IMR-90 (cell line): ENCODE measurements around the gene ORMDL3. TPM values are rescaled to one million over a fixed set of nuclear protein-coding genes. Genes with fewer than 3 reads are reported as not detected.

ENCODE experiments used
- ATAC-seq: fragments of 200-7000 bp; cut with Tn5 transposase; 2 replicates; pipeline ENCODE4 v1.9.1; 2020; ENCODE audit warnings: low read depth, mild to moderate bottlenecking, moderate library complexity
- BruUV-seq: library from RNA; stranded (reverse); fragments of 400-500 nt; replicated peaks from 2 replicates; lab custom pipeline; 2021; lab: Mats Ljungman, UMichigan
- CTCF ChIA-PET: fragments of 300-600 bp; formaldehyde crosslinking; extraction: SDS; loops from one replicate; lab custom pipeline; 2021; ENCODE audit warnings: antibody characterized with exemption; lab: Yijun Ruan, JAX
- POLR2A ChIA-PET: fragments of 300-600 bp; sonication (Branson Sonifier 250); formaldehyde crosslinking; loops from one replicate; lab custom pipeline; 2022; ENCODE audit warnings: antibody characterized with exemption; ENCODE audit not compliant: unreplicated experiment; lab: Charles Lee
- DNase-seq: peaks from one replicate; pipeline ENCODE4 v3.0.0; 2013
- H2AFZ ChIP-seq: replicated peaks from 2 replicates; pipeline ENCODE3; 2013; ENCODE audit warnings: low read length, mild to moderate bottlenecking; ENCODE audit not compliant: poor library complexity
- H2AK5ac ChIP-seq: 2 replicates; pipeline ENCODE4 v1.6.1; 2013; ENCODE audit warnings: low read depth, low read length, inconsistent platforms
- H2AK9ac ChIP-seq: replicated peaks from 2 replicates; pipeline ENCODE3; 2013; ENCODE audit warnings: mild to moderate bottlenecking, low read depth, low read length, moderate library complexity; ENCODE audit not compliant: poor library complexity
- H2BK120ac ChIP-seq: 2 replicates; pipeline ENCODE4 v1.6.1; 2013; ENCODE audit warnings: low read depth, low read length, inconsistent platforms
- H2BK15ac ChIP-seq: 3 replicates; pipeline ENCODE4 v1.6.1; 2013; ENCODE audit warnings: low read depth, low read length, inconsistent platforms
- H2BK20ac ChIP-seq: 2 replicates; pipeline ENCODE4 v1.6.1; 2013; ENCODE audit warnings: low read depth, mild to moderate bottlenecking, inconsistent platforms, low read length, moderate library complexity
- H2BK5ac ChIP-seq: 2 replicates; pipeline ENCODE4 v1.6.1; 2013; ENCODE audit warnings: mild to moderate bottlenecking, low read depth, low read length, inconsistent platforms; ENCODE audit not compliant: poor library complexity, severe bottlenecking
- H3K14ac ChIP-seq: replicated peaks from 2 replicates; pipeline ENCODE4 v1.6.1; 2013; ENCODE audit warnings: low read depth, low read length, inconsistent platforms
- H3K18ac ChIP-seq: 2 replicates; pipeline ENCODE4 v1.6.1; 2013; ENCODE audit warnings: low read depth, low read length, control low read depth
- H3K23ac ChIP-seq: 2 replicates; pipeline ENCODE4 v1.6.1; 2013; ENCODE audit warnings: low read depth, low read length, inconsistent platforms
- H3K27ac ChIP-seq: 2 replicates; pipeline ENCODE4 v1.5.1; 2013; ENCODE audit warnings: mild to moderate bottlenecking, control low read depth, low read length; ENCODE audit not compliant: insufficient read depth
- H3K27me3 ChIP-seq: 2 replicates; pipeline ENCODE4 v1.6.1; 2013; ENCODE audit warnings: low read length; ENCODE audit not compliant: control insufficient read depth, insufficient read depth
- H3K36me3 ChIP-seq: 2 replicates; pipeline ENCODE4 v1.6.1; 2013; ENCODE audit warnings: low read length, mixed read lengths; ENCODE audit not compliant: control insufficient read depth, insufficient read depth
- H3K4ac ChIP-seq: 2 replicates; pipeline ENCODE4 v1.6.1; 2013; ENCODE audit warnings: low read depth, low read length, inconsistent platforms
- H3K4me1 ChIP-seq: 2 replicates; pipeline ENCODE4 v1.6.1; 2013; ENCODE audit warnings: low read length, mixed read lengths; ENCODE audit not compliant: control insufficient read depth, insufficient read depth
- H3K4me2 ChIP-seq: 2 replicates; pipeline ENCODE4 v1.6.1; 2013; ENCODE audit warnings: low read depth, mild to moderate bottlenecking, control low read depth, low read length, moderate library complexity
- H3K4me3 ChIP-seq: 2 replicates; pipeline ENCODE4 v1.5.1; 2013; ENCODE audit warnings: low read depth, mild to moderate bottlenecking, control low read depth, low read length, moderate library complexity; ENCODE audit not compliant: insufficient read depth
- H3K56ac ChIP-seq: 2 replicates; pipeline ENCODE4 v1.6.1; 2013; ENCODE audit warnings: low read length, inconsistent platforms; ENCODE audit not compliant: insufficient read depth; ENCODE audit errors: extremely low read depth
- H3K79me1 ChIP-seq, 2 experiments: 2 replicates each; pipeline ENCODE4 v1.6.1; 2013; ENCODE audit warnings: low read length in 2 of 2, inconsistent platforms in 1 of 2, low read depth in 1 of 2
- H3K9ac ChIP-seq: 2 replicates; pipeline ENCODE4 v1.6.1; 2013; ENCODE audit warnings: low read depth, low read length, control low read depth
- H3K9me1 ChIP-seq: 2 replicates; pipeline ENCODE4 v1.6.1; 2013; ENCODE audit warnings: low read length, inconsistent platforms; ENCODE audit not compliant: insufficient read depth
- H3K9me3 ChIP-seq: 2 replicates; pipeline ENCODE4 v1.6.1; 2013; ENCODE audit warnings: low read length; ENCODE audit not compliant: control insufficient read depth, insufficient read depth
- H4K20me1 ChIP-seq: 2 replicates; pipeline ENCODE4 v1.6.1; 2013; ENCODE audit warnings: low read length, inconsistent platforms; ENCODE audit not compliant: insufficient read depth
- H4K5ac ChIP-seq: 2 replicates; pipeline ENCODE4 v1.6.1; 2013; ENCODE audit warnings: mild to moderate bottlenecking, low read depth, low read length, control low read depth
- H4K8ac ChIP-seq, 2 experiments: 2 replicates each; pipeline ENCODE4 v1.6.1; 2013; ENCODE audit warnings: low read depth in 2 of 2, low read length in 2 of 2, control low read depth in 1 of 2, inconsistent platforms in 1 of 2
- H4K91ac ChIP-seq: 2 replicates; pipeline ENCODE4 v1.6.1; 2013; ENCODE audit warnings: low read depth, low read length, inconsistent platforms; ENCODE audit not compliant: insufficient read depth
- BHLHE40 ChIP-seq: fragments of 150-350 bp; IDR thresholded peaks from 2 replicates; pipeline ENCODE4 v1.6.1; 2016; ENCODE audit warnings: mild to moderate bottlenecking, low read depth, low read length
- CEBPB ChIP-seq: IDR thresholded peaks from 2 replicates; pipeline ENCODE4 v1.6.1; 2012; ENCODE audit warnings: low read depth, low read length, improper control_type of control experiment
- CHD1 ChIP-seq: IDR thresholded peaks from 2 replicates; pipeline ENCODE4 v1.6.1; 2012; ENCODE audit warnings: low read depth, low read length, improper control_type of control experiment
- FOS ChIP-seq: fragments of 150-350 bp; IDR thresholded peaks from 2 replicates; pipeline ENCODE4 v1.6.1; 2016; ENCODE audit warnings: low read depth, low read length
- NFE2L2 ChIP-seq: fragments of 150-350 bp; IDR thresholded peaks from 2 replicates; pipeline ENCODE4 v1.6.1; 2016; ENCODE audit warnings: low read depth, mild to moderate bottlenecking, low read length
- POLR2A ChIP-seq: IDR thresholded peaks from 2 replicates; pipeline ENCODE4 v1.6.1; 2012; ENCODE audit warnings: mild to moderate bottlenecking, low read depth, low read length
- RAD21 ChIP-seq: IDR thresholded peaks from 2 replicates; pipeline ENCODE4 v1.6.1; 2012; ENCODE audit warnings: low read length, improper control_type of control experiment
- RFX5 ChIP-seq: IDR thresholded peaks from 2 replicates; pipeline ENCODE4 v1.8.0; 2012; ENCODE audit warnings: low read depth, mild to moderate bottlenecking, low read length, moderate library complexity
- SMC3 ChIP-seq: fragments of 150-350 bp; IDR thresholded peaks from 2 replicates; pipeline ENCODE4 v1.6.1; 2016; ENCODE audit warnings: low read depth, mild to moderate bottlenecking, antibody characterized with exemption, low read length, moderate library complexity
- WGBS, 2 experiments: methylation state at CpG; one replicate each; pipeline versions ENCODE4 v1.1.5 to v1.1.7; 2013; ENCODE audit warnings: missing lambda C conversion rate in 2 of 2; ENCODE audit not compliant: insufficient read length in 1 of 2; ENCODE audit errors: extremely low coverage in 2 of 2; 5-methylcytosine and 5-hydroxymethylcytosine counted together
- dilution Hi-C: fragments of 300-500 bp; cut with HindIII; formaldehyde crosslinking; loops from one replicate; pipeline ENCODE4 v1.14.3; 2018; ENCODE audit warnings: low sequenced_read_pairs; ENCODE audit not compliant: unreplicated experiment
- in situ Hi-C: fragments of 300-500 bp; cut with MboI; formaldehyde crosslinking; loops from 3 replicates; pipeline ENCODE4 v1.14.3; 2019; ENCODE audit warnings: low sequenced_read_pairs, inconsistent platforms, mixed read lengths
- intact Hi-C: fragments of 100-400 bp; cut with micrococcal nuclease; formaldehyde crosslinking; loops from 2 replicates; pipeline ENCODE4 v1.10.0; 2022
- polyA plus RNA-seq, 3 experiments: library from polyadenylated mRNA; depleted of rRNA; stranded (reverse); fragments of >200 nt; gene quantifications; 2 replicates each; pipeline ENCODE4 v1.2.3, GENCODE V29; 2012; ENCODE audit warnings: low replicate concordance in 1 of 3
- total RNA-seq: library from RNA; depleted of rRNA; stranded (reverse); fragments of >200 nt; gene quantifications from 2 replicates; pipeline ENCODE4 v1.2.3, GENCODE V29; 2012
- TF ChIP-seq, protein P1 (sequence below): fragments of 150-350 bp; IDR thresholded peaks from 2 replicates; pipeline ENCODE4 v1.6.1; 2017; ENCODE audit warnings: mild to moderate bottlenecking, antibody characterized with exemption, low read length, low read depth
- TF ChIP-seq, protein P2 (sequence below): conservative IDR thresholded peaks from 2 replicates; pipeline ENCODE4 v1.5.1; 2012; ENCODE audit warnings: mild to moderate bottlenecking, low read depth, low read length, improper control_type of control experiment

The ORMDL3 gene
- total and polyA plus RNA-seq, 2 of the 4 experiments (the other 2 are of a cell fraction), result 45.7 to 78.6 TPM

DNA sequence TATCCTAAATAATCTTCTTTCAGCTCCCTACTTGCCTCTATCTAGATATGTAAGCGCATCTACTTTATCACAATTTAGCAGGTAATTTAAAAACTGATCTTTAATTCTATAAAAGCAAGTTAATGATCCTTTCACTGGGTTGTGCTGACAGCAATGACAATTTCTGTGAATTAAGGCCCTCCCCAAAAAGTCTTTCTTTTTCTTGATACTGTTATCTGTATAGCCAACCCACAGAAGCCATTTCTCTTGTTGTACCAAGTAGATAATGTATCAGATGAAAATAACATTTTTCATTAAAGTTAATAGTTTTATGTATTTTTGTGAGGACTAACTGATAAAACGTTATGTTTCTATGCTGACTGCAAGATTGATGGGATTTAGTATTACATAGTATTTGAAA is 55.6 kb downstream of the ORMDL3 start:
- Histone ChIP-seq H4K91ac (no peak overlapping the region), H2BK20ac (no peak overlapping the region), H4K20me1 (no peaks in the 10 kb centered on the region), H3K14ac (no peak overlapping the region), H4K8ac (no peak overlapping the region), H4K5ac (no peak overlapping the region), H3K9me3 (peaks cover 18% of the 10 kb centered on the region), H2BK120ac (no peak overlapping the region), H3K23ac (no peak overlapping the region), H3K4me3 (no peak overlapping the region), H3K27me3 (peaks cover 35% of the 10 kb centered on the region), H3K4me1 (no peaks in the 10 kb centered on the region), H3K4me2 (no peak overlapping the region), H3K9me1 (no peaks in the 10 kb centered on the region), H2AK5ac (no peak overlapping the region), H3K79me1 (no peaks in the 10 kb centered on the region), H2AFZ (no peak overlapping the region), H2BK15ac (no peak overlapping the region), H3K9ac (no peak overlapping the region), H2BK5ac (no peak overlapping the region), H3K36me3 (no peaks in the 10 kb centered on the region), H3K56ac (no peak overlapping the region), H3K27ac (no peak overlapping the region), H3K4ac (no peak overlapping the region), H2AK9ac (no peak overlapping the region), H3K18ac (no peak overlapping the region)
- TF ChIP-seq CHD1 (no peak), SMC3 (no peak), RAD21 (no peak), CEBPB (no peak), FOS (no peak), NFE2L2 (no peak), RFX5 (no peak), BHLHE40 (no peak), POLR2A (no peak)
- TF ChIP-seq, protein P1, sequence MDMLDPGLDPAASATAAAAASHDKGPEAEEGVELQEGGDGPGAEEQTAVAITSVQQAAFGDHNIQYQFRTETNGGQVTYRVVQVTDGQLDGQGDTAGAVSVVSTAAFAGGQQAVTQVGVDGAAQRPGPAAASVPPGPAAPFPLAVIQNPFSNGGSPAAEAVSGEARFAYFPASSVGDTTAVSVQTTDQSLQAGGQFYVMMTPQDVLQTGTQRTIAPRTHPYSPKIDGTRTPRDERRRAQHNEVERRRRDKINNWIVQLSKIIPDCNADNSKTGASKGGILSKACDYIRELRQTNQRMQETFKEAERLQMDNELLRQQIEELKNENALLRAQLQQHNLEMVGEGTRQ, result no peak
- TF ChIP-seq, protein P2, sequence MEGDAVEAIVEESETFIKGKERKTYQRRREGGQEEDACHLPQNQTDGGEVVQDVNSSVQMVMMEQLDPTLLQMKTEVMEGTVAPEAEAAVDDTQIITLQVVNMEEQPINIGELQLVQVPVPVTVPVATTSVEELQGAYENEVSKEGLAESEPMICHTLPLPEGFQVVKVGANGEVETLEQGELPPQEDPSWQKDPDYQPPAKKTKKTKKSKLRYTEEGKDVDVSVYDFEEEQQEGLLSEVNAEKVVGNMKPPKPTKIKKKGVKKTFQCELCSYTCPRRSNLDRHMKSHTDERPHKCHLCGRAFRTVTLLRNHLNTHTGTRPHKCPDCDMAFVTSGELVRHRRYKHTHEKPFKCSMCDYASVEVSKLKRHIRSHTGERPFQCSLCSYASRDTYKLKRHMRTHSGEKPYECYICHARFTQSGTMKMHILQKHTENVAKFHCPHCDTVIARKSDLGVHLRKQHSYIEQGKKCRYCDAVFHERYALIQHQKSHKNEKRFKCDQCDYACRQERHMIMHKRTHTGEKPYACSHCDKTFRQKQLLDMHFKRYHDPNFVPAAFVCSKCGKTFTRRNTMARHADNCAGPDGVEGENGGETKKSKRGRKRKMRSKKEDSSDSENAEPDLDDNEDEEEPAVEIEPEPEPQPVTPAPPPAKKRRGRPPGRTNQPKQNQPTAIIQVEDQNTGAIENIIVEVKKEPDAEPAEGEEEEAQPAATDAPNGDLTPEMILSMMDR, result no peak
- no TSS peak for BruUV-seq
- ChIA-PET POLR2A (no interaction called here), CTCF (interaction anchor here (2.1 kb wide), 1 partner anchor 9 kb away, joined by 6 read pairs; no protein-coding TSS in a partner anchor)
- no peak for ATAC-seq
- no peak for DNase-seq
- no CpG with 5 or more reads among the region's 2 CpGs for WGBS, 2 experiments
- intact Hi-C loops (no loop called here), in situ Hi-C loops (no loop called here), dilution Hi-C loops (no loop called here)
